ENCODE measurements around the gene TMED10. TPM values are rescaled to one million over a fixed set of nuclear protein-coding genes. Genes with fewer than 3 reads are reported as not detected.
A peak's percentile ranks its signal among the peaks of the same experiment; 100 is the strongest.
"Not testable (repeated sequence)": the region's sequence is repeated elsewhere in the genome, so short reads cannot be mapped to it uniquely, and the experiment has no call there.

Gene TMED10
- total and polyA plus RNA-seq, 5 experiments from 2014 or later, result 130 to 318 (median 219) TPM

DNA sequence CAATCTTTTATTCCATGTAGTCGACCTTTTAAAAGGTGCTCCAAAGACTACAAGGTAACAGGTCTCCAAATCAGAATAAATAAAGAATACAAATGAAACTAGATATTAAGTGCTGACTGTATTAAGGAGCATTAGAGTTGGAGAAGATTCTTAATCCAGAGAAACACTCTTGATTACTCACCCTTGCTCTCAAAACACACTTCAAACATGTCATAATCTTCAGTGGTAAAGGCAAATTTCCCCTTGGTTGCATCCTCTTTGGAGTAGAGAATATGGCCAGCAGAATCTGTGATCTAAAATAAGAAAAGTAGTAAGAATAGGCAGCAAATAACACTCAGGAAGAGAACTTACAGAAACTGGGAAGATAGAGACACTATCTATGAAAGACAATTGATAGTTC lies 24.6 kb downstream of the TMED10 start:
- ATAC-seq (no peak), DNase-seq (no peak)
- H3K27ac Mint-ChIP-seq, result peak overlapping the region in 1 of 10 donors; percentile 10
- POLR2A ChIA-PET, result no interaction called here
- H3K27me3 Mint-ChIP-seq, result no peaks in the 10 kb centered on the region
- peaks cover 12 to 60% (median 51%) of the 10 kb centered on the region in 4 donors for H3K4me1 Mint-ChIP-seq
- peaks cover 2 to 46% (median 3%) of the 10 kb centered on the region in 3 donors for H3K36me3 Mint-ChIP-seq
- no peaks in the 10 kb centered on the region for H3K9me3 Mint-ChIP-seq
- no peak overlapping the region for H3K4me3 Mint-ChIP-seq

GRCh38 chr14:75150637-75151036 lies 25.8 kb downstream of the TMED10 start:
- not testable (repeated sequence) for ATAC-seq

DNA sequence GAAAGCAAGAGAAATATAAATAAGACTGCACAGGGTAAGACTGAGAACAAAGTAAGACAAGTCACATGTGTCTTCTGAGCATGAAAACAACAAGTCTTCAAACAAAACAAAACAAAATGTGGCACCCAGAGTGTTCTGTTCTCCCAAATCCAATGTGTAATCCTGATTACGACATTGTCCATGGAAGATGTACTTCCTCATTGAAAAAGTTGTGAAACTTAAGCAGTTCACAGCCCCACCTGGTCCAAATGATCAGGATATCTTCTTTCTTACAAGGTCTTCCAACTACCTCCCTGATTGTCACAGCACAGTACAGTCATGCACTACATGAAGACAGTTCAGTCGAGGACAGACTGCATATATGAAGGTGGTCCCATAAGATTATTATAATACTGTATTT lies 26.3 kb downstream of the TMED10 start:
- Mint-ChIP-seq H3K36me3 (peaks cover 3 to 56% (median 6%) of the 10 kb centered on the region in 3 donors), H3K27ac (peak overlapping the region in 2 of 10 donors; percentile 17 to 29), H3K4me3 (no peak overlapping the region), H3K4me1 (peaks cover 17 to 60% (median 51%) of the 10 kb centered on the region in 4 donors), H3K9me3 (no peaks in the 10 kb centered on the region), H3K27me3 (no peaks in the 10 kb centered on the region)
- ATAC-seq (no peak), DNase-seq (no peak)
- POLR2A ChIA-PET, result no interaction called here

More at GRCh38 chr14:75150637-75151036, 25.8 kb downstream of the TMED10 start:
- POLR2A ChIA-PET, H3K9me3 Mint-ChIP-seq, DNase-seq, H3K27ac Mint-ChIP-seq, H3K4me3 Mint-ChIP-seq, H3K27me3 Mint-ChIP-seq: not testable (repeated sequence)
- Mint-ChIP-seq H3K4me1 (peaks cover 17 to 60% (median 51%) of the 10 kb centered on the region in 4 donors), H3K36me3 (peaks cover 3 to 55% (median 6%) of the 10 kb centered on the region in 3 donors)

GRCh38 chr14:75147423-75148071 lies 28.9 kb downstream of the TMED10 start:
- peaks cover 23 to 73% (median 68%) of the 10 kb centered on the region in 4 donors for H3K4me1 Mint-ChIP-seq
- H3K9me3 Mint-ChIP-seq, result no peaks in the 10 kb centered on the region
- peaks cover 3 to 75% (median 6%) of the 10 kb centered on the region in 3 donors for H3K36me3 Mint-ChIP-seq
- POLR2A ChIA-PET, result no interaction called here
- H3K27ac Mint-ChIP-seq, result peak overlapping the region in 7 of 10 donors; percentile 65 to 85 (median 77)
- ATAC-seq, result peak; percentile 36 to 37
- peak overlapping the region in 1 of 10 donors; percentile 29 for H3K4me3 Mint-ChIP-seq
- no peaks in the 10 kb centered on the region for H3K27me3 Mint-ChIP-seq
- no peak for DNase-seq

GRCh38 chr14:75144944-75145343 lies 31.5 kb downstream of the TMED10 start:
- DNase-seq (peak in 5 of 10 donors; percentile 3 to 37 (median 22)), ATAC-seq (peak; percentile 34 to 84)
- Mint-ChIP-seq H3K36me3 (peaks cover 0 to 56% (median 4%) of the 10 kb centered on the region in 3 donors), H3K4me3 (peak overlapping the region in 5 of 10 donors; percentile 11 to 66 (median 34)), H3K27ac (peak overlapping the region in 9 of 10 donors; percentile 0 to 89 (median 70)), H3K4me1 (peaks cover 24 to 81% (median 75%) of the 10 kb centered on the region in 4 donors), H3K9me3 (no peaks in the 10 kb centered on the region), H3K27me3 (no peaks in the 10 kb centered on the region)
- POLR2A ChIA-PET, result interaction anchor here (1.3 kb wide), 1 partner anchor 18 kb away, joined by 3 read pairs; the partner anchor contains the start of gene NEK9

DNA sequence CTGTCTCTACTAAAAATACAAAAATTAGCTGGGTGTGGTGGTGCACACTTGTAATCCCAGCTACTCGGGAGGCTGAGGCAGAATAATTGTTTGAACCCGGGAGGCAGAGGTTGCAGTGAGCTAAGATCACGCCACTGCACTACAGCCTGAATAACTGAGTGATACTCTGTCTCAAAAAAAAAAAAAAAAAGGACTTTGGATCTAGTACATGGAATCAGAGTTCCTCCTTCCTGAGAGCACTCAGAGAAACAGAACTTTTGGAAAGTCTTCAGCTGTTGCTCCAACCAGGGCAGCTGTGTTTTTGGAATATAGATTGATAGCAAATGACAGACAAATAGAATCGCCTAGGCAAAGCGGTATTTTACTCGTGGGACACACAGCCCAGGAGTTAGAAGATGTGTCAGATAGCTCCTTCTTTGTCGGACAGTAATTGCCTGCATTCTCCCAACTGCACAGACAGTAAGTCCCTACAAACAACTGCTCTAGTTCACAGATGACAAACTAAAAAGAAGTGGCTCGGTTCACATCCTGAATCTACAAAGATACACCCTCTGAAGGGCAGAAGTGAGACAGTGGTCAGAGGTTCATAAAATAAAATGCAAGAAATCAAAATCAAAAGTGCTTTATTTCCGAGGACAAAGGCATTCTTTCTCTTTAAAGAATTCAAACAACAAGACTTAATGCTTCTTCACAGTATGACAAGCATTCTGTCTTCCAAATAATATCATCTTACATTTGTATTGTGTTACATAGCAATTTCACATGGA lies 32.5 kb downstream of the TMED10 start:
- Mint-ChIP-seq H3K4me3 (peak overlapping the region in 1 of 10 donors; percentile 40), H3K27ac (peak overlapping the region in 7 of 10 donors; percentile 0 to 76 (median 46)), H3K27me3 (no peaks in the 10 kb centered on the region), H3K4me1 (peaks cover 24 to 83% (median 77%) of the 10 kb centered on the region in 4 donors), H3K9me3 (no peaks in the 10 kb centered on the region), H3K36me3 (peaks cover 0 to 49% (median 4%) of the 10 kb centered on the region in 3 donors)
- POLR2A ChIA-PET, result interaction anchor here (0.8 kb wide), 1 partner anchor 12 kb away, joined by 3 read pairs; no protein-coding TSS in a partner anchor
- ATAC-seq (no peak), DNase-seq (no peak)

DNA sequence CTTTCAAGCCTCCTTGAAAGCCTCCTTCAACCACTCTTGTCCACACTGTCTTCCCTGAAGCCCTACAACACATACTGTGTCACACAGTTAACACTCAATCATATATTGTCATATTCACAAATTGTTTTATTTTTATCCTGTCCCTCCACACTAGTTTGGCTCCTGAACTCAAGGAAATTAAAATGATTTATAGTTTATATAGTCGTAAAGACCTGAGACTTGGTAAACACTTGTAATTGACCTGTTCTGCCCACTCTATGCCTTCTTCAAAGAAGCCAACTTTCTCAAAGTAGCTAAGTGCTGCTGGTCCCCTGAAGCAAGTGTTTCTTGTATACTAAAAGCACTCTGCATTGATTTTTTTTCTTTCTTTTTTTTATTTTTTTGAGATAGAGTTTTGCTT lies 33.9 kb downstream of the TMED10 start:
- peaks cover 0 to 42% (median 4%) of the 10 kb centered on the region in 3 donors for H3K36me3 Mint-ChIP-seq
- peak overlapping the region in 1 of 10 donors; percentile 5 for H3K4me3 Mint-ChIP-seq
- DNase-seq (no peak), ATAC-seq (no peak)
- H3K9me3 Mint-ChIP-seq, result no peaks in the 10 kb centered on the region
- H3K4me1 Mint-ChIP-seq, result peaks cover 27 to 87% (median 74%) of the 10 kb centered on the region in 4 donors
- H3K27ac Mint-ChIP-seq, result peak overlapping the region; percentile 26 to 89 (median 74)
- POLR2A ChIA-PET, result no interaction called here
- no peaks in the 10 kb centered on the region for H3K27me3 Mint-ChIP-seq

DNA sequence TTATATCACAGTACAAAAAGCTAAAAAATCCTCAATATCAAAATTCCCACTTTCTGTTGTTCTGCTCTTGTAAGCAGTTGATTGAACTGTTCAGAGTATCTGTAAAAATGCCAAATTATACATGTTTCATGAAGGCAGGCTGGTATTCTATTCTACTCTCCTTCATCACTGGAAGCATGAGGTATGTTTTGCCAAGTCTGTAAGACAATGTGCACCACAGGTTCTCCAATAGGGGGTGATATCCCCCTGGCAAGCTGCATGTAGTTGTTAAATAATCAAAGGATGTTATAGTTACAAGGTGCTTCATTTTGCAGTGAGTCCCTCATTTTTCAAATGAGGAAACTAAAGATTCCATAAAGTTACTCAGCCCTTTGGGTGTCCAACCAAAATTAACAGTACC lies 34.4 kb downstream of the TMED10 start:
- Mint-ChIP-seq H3K27me3 (no peaks in the 10 kb centered on the region), H3K36me3 (peaks cover 0 to 36% (median 4%) of the 10 kb centered on the region in 3 donors), H3K27ac (peak overlapping the region; percentile 26 to 89 (median 74)), H3K4me1 (peaks cover 27 to 82% (median 71%) of the 10 kb centered on the region in 4 donors), H3K9me3 (no peaks in the 10 kb centered on the region), H3K4me3 (peak overlapping the region in 4 of 10 donors; percentile 6 to 26 (median 21))
- POLR2A ChIA-PET, result interaction anchor here (0.6 to 1.9 kb wide), 3 partner anchors 16 to 34 kb away, joined by 5 to 9 read pairs (median 5); partner anchors contain the start of gene NEK9
- peak in 6 of 10 donors; percentile 23 to 58 (median 48) for DNase-seq
- peak; percentile 61 to 64 for ATAC-seq

DNA sequence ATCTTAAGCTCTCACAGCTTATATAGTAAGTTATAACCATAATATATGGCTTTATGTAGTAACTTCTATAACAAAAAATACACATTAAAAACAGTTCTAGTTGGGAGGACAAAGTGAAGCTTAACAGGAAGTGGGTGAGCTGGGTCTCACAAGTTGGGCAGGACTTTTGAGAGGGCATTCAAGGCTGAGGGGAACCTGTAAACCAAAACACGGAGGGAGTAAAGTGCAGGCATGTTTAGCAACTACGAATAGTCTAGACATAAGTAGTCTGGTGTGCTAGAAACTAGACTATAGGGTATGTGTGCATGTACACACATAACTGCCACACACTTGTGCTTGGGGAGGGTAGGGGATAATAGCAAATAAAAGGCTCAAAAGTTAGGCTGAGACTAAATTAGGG lies 35.4 kb downstream of the TMED10 start:
- H3K36me3 Mint-ChIP-seq, result peaks cover 0 to 27% (median 1%) of the 10 kb centered on the region in 3 donors
- no peaks in the 10 kb centered on the region for H3K9me3 Mint-ChIP-seq
- peaks cover 20 to 77% (median 64%) of the 10 kb centered on the region in 4 donors for H3K4me1 Mint-ChIP-seq
- POLR2A ChIA-PET, result interaction anchor here (1.2 to 1.9 kb wide), 2 partner anchors 15 to 35 kb away, joined by 5 read pairs; partner anchors contain the start of gene NEK9
- ATAC-seq (peak; percentile 38 to 61), DNase-seq (peak in 3 of 10 donors; percentile 14 to 24 (median 21))
- H3K4me3 Mint-ChIP-seq, result peak overlapping the region in 7 of 10 donors; percentile 2 to 42 (median 11)
- no peaks in the 10 kb centered on the region for H3K27me3 Mint-ChIP-seq
- H3K27ac Mint-ChIP-seq, result peak overlapping the region in 9 of 10 donors; percentile 4 to 89 (median 76)

DNA sequence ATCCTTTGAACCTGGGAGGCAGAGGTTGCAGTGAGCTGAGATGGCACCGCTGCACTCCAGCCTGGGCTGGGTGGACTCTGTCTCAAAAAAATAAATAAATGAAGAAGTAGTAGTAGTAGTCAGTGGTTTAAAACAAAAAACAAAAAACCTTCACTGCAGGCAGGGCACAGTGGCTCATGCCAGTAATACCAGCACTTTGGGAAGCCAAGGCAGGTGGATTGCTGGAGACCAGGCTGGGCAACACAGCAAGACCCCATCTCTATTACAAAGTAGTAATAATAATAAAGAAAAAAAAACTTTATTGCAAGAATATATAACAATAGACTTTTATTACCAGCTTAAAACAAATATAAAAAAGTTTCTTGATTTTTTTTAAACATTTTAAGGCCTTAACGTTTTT lies 35.8 kb downstream of the TMED10 start:
- Mint-ChIP-seq H3K9me3 (no peaks in the 10 kb centered on the region), H3K27me3 (no peaks in the 10 kb centered on the region), H3K27ac (peak overlapping the region in 6 of 10 donors; percentile 43 to 89 (median 73)), H3K4me3 (peak overlapping the region in 1 of 10 donors; percentile 3), H3K4me1 (peaks cover 19 to 75% (median 61%) of the 10 kb centered on the region in 4 donors), H3K36me3 (peaks cover 2 to 30% (median 2%) of the 10 kb centered on the region in 3 donors)
- DNase-seq (no peak), ATAC-seq (no peak)
- POLR2A ChIA-PET, result interaction anchor here (1.9 kb wide), 1 partner anchor 35 kb away, joined by 5 read pairs; no protein-coding TSS in a partner anchor

- POLR2A ChIA-PET, result interaction anchor here (1.2 to 1.5 kb wide), 2 partner anchors 12 to 155 kb away, joined by 3 to 7 read pairs; partner anchors contain the start of gene NEK9
- no peak overlapping the region for H3K4me3 Mint-ChIP-seq
- H3K36me3 Mint-ChIP-seq, result peaks cover 7 to 31% (median 11%) of the 10 kb centered on the region in 3 donors
- no peak for DNase-seq
- no peaks in the 10 kb centered on the region for H3K9me3 Mint-ChIP-seq
- peak overlapping the region; percentile 2 to 91 (median 69) for H3K27ac Mint-ChIP-seq
- no peaks in the 10 kb centered on the region for H3K27me3 Mint-ChIP-seq
- no peak for ATAC-seq
- peaks cover 15 to 61% (median 48%) of the 10 kb centered on the region in 4 donors for H3K4me1 Mint-ChIP-seq
Measured at GRCh38 chr14:75139185-75139584, 37.2 kb downstream of the TMED10 start.

- no peaks in the 10 kb centered on the region for H3K27me3 Mint-ChIP-seq
- peak overlapping the region in 8 of 10 donors; percentile 40 to 85 (median 62) for H3K27ac Mint-ChIP-seq
- peaks cover 14 to 31% (median 18%) of the 10 kb centered on the region in 3 donors for H3K36me3 Mint-ChIP-seq
- no peak for DNase-seq
- ATAC-seq, result peak in 1 of 2 donors; percentile 32
- peak overlapping the region in 5 of 10 donors; percentile 4 to 57 (median 33) for H3K4me3 Mint-ChIP-seq
- no peaks in the 10 kb centered on the region for H3K9me3 Mint-ChIP-seq
- peaks cover 15 to 56% (median 45%) of the 10 kb centered on the region in 4 donors for H3K4me1 Mint-ChIP-seq
- POLR2A ChIA-PET, result interaction anchor here (0.5 to 1.5 kb wide), 3 partner anchors 12 to 156 kb away, joined by 3 to 7 read pairs (median 3); partner anchors contain the start of gene NEK9
Measured at GRCh38 chr14:75138492-75138891, 37.9 kb downstream of the TMED10 start.
